ENCODE data around the gene SPANXB1.
"Not testable (repeated sequence)": the region's sequence is repeated elsewhere in the genome, so short reads cannot be mapped to it uniquely, and the experiment has no call there.

SPANXB1 gene

GRCh38 chrX:141002568-141002967 is at the start of gene SPANXB1:
Gene SPANXB1, plus strand, starts transcription at chrX:141002594. Its CDS starts 100 bp downstream, at chrX:141002694.
- DNase-seq (ENCODE audit: low spot score): not testable (repeated sequence)

- DNase-seq (ENCODE audit: low spot score): no peak
Measured at GRCh38 chrX:140967036-140967435, 35.4 kb upstream of the SPANXB1 start.

- no peak for DNase-seq (ENCODE audit: low spot score)
Measured at GRCh38 chrX:140971099-140971795, 31.1 kb upstream of the SPANXB1 start.

GRCh38 chrX:140975472-140975871 is 26.9 kb upstream of the SPANXB1 start:
- DNase-seq (ENCODE audit: low spot score): no peak

GRCh38 chrX:140980271-140980670 is 22.1 kb upstream of the SPANXB1 start:
- no peak for DNase-seq (ENCODE audit: low spot score)

- no peak for DNase-seq (ENCODE audit: low spot score)
Measured at GRCh38 chrX:140983730-140984129, 18.7 kb upstream of the SPANXB1 start.

GRCh38 chrX:141005243-141005642 is 2.8 kb downstream of the SPANXB1 start:
- DNase-seq (ENCODE audit: low spot score): not testable (repeated sequence)

- not testable (repeated sequence) for DNase-seq (ENCODE audit: low spot score)
Measured at GRCh38 chrX:141044246-141044645, 41.9 kb downstream of the SPANXB1 start.

GRCh38 chrX:141049878-141050277 is 47.5 kb downstream of the SPANXB1 start:
- DNase-seq (ENCODE audit: low spot score): not testable (repeated sequence)

- DNase-seq (ENCODE audit: low spot score): not testable (repeated sequence)
Measured at GRCh38 chrX:141052098-141052497, 49.7 kb downstream of the SPANXB1 start.
